Stimulated activated naive CD8-positive, alpha-beta T cell treated with anti-CD3 and anti-CD28 coated beads, Interleukin-15, Interleukin-2, amounts not matched to agents 100 ng/mL and 50 ng/mL, for 24 hours (primary cell): Measurements from ENCODE around the gene TM7SF2.

Experiments used
- H3K27ac Mint-ChIP-seq: one replicate; pipeline ENCODE4 v1.8.0; 2021; ENCODE audit warnings: mild to moderate bottlenecking, mixed read lengths
- H3K27me3 Mint-ChIP-seq: one replicate; pipeline ENCODE4 v1.8.0; 2021; ENCODE audit warnings: mixed read lengths
- H3K36me3 Mint-ChIP-seq: one replicate; pipeline ENCODE4 v1.8.0; 2021; ENCODE audit warnings: low read depth, mixed read lengths
- H3K4me1 Mint-ChIP-seq: one replicate; pipeline ENCODE4 v1.8.0; 2021; ENCODE audit warnings: low read depth, mixed read lengths
- H3K4me3 Mint-ChIP-seq: one replicate; pipeline ENCODE4 v1.8.0; 2021; ENCODE audit warnings: mild to moderate bottlenecking, mixed read lengths
- H3K9me3 Mint-ChIP-seq: one replicate; pipeline ENCODE4 v1.8.0; 2021; ENCODE audit warnings: mixed read lengths

Gene TM7SF2

GRCh38 chr11:65083834-65084597 lies 27.7 kb upstream of the TM7SF2 start, which contains the start of the genes CDCA5 and ZFPL1:
CDCA5 (minus strand) TSS chr11:65084040; CDS start chr11:65083978, 62 bp downstream.
ZFPL1 (plus strand) TSS chr11:65084222; CDS start chr11:65084699, 477 bp downstream.
- Mint-ChIP-seq H3K4me1 (peaks cover 59% of the 10 kb centered on the region), H3K27me3 (no peaks in the 10 kb centered on the region), H3K36me3 (peaks cover 60% of the 10 kb centered on the region)

GRCh38 chr11:65084598-65085375 lies 26.9 kb upstream of the TM7SF2 start:
- Mint-ChIP-seq H3K36me3 (peaks cover 57% of the 10 kb centered on the region), H3K4me3 (peak overlapping the region; percentile 99), H3K9me3 (no peaks in the 10 kb centered on the region), H3K27ac (peak overlapping the region; percentile 95), H3K4me1 (peaks cover 55% of the 10 kb centered on the region), H3K27me3 (no peaks in the 10 kb centered on the region)

More at GRCh38 chr11:65083834-65084597, 27.7 kb upstream of the TM7SF2 start, which contains the start of the genes CDCA5 and ZFPL1:
- peak within 1 kb of the TSS; percentile 95 for H3K27ac Mint-ChIP-seq
- H3K9me3 Mint-ChIP-seq, result no peaks in the 10 kb centered on the region
- H3K4me3 Mint-ChIP-seq, result peak within 1 kb of the TSS; percentile 99

GRCh38 chr11:65085446-65085845 lies 26.2 kb upstream of the TM7SF2 start:
- H3K4me3 Mint-ChIP-seq, result peak overlapping the region; percentile 99
- peaks cover 51% of the 10 kb centered on the region for H3K4me1 Mint-ChIP-seq
- H3K36me3 Mint-ChIP-seq, result peaks cover 53% of the 10 kb centered on the region
- H3K9me3 Mint-ChIP-seq, result no peaks in the 10 kb centered on the region
- peak overlapping the region; percentile 95 for H3K27ac Mint-ChIP-seq
- no peaks in the 10 kb centered on the region for H3K27me3 Mint-ChIP-seq

- H3K27ac Mint-ChIP-seq, result no peak overlapping the region
- peaks cover 38% of the 10 kb centered on the region for H3K4me1 Mint-ChIP-seq
- H3K4me3 Mint-ChIP-seq, result no peak overlapping the region
- H3K27me3 Mint-ChIP-seq, result no peaks in the 10 kb centered on the region
- H3K9me3 Mint-ChIP-seq, result no peaks in the 10 kb centered on the region
- H3K36me3 Mint-ChIP-seq, result peaks cover 40% of the 10 kb centered on the region
Observed at GRCh38 chr11:65086809-65087208, 24.9 kb upstream of the TM7SF2 start.

GRCh38 chr11:65087216-65087615 lies 24.5 kb upstream of the TM7SF2 start:
- H3K4me3 Mint-ChIP-seq, result no peak overlapping the region

GRCh38 chr11:65087827-65088226 lies 23.8 kb upstream of the TM7SF2 start:
- peaks cover 29% of the 10 kb centered on the region for H3K36me3 Mint-ChIP-seq
- no peak overlapping the region for H3K4me3 Mint-ChIP-seq
- peaks cover 28% of the 10 kb centered on the region for H3K4me1 Mint-ChIP-seq
- no peak overlapping the region for H3K27ac Mint-ChIP-seq
- H3K9me3 Mint-ChIP-seq, result no peaks in the 10 kb centered on the region
- H3K27me3 Mint-ChIP-seq, result no peaks in the 10 kb centered on the region

More at GRCh38 chr11:65087216-65087615, 24.5 kb upstream of the TM7SF2 start:
- no peaks in the 10 kb centered on the region for H3K9me3 Mint-ChIP-seq
- H3K36me3 Mint-ChIP-seq, result peaks cover 36% of the 10 kb centered on the region
- peaks cover 34% of the 10 kb centered on the region for H3K4me1 Mint-ChIP-seq
- no peak overlapping the region for H3K27ac Mint-ChIP-seq
- H3K27me3 Mint-ChIP-seq, result no peaks in the 10 kb centered on the region

GRCh38 chr11:65089621-65090020 lies 22.1 kb upstream of the TM7SF2 start:
- Mint-ChIP-seq H3K27ac (no peak overlapping the region), H3K36me3 (peaks cover 22% of the 10 kb centered on the region), H3K27me3 (no peaks in the 10 kb centered on the region), H3K9me3 (no peaks in the 10 kb centered on the region), H3K4me1 (peaks cover 12% of the 10 kb centered on the region), H3K4me3 (no peak overlapping the region)

- H3K27ac Mint-ChIP-seq, result no peak overlapping the region
- peaks cover 3% of the 10 kb centered on the region for H3K4me1 Mint-ChIP-seq
- H3K4me3 Mint-ChIP-seq, result no peak overlapping the region
- no peaks in the 10 kb centered on the region for H3K9me3 Mint-ChIP-seq
- no peaks in the 10 kb centered on the region for H3K27me3 Mint-ChIP-seq
- peaks cover 16% of the 10 kb centered on the region for H3K36me3 Mint-ChIP-seq
Observed at GRCh38 chr11:65090628-65091027, 21.0 kb upstream of the TM7SF2 start.

- peak overlapping the region; percentile 90 for H3K4me3 Mint-ChIP-seq
Observed at GRCh38 chr11:65095427-65095826, 16.2 kb upstream of the TM7SF2 start.

GRCh38 chr11:65095974-65096806 lies 15.5 kb upstream of the TM7SF2 start, which contains the start of gene VPS51:
VPS51 (plus strand) TSS chr11:65096214; CDS start chr11:65096251, 37 bp downstream.
- peaks cover 13% of the 10 kb centered on the region for H3K4me1 Mint-ChIP-seq
- H3K9me3 Mint-ChIP-seq, result no peaks in the 10 kb centered on the region
- H3K4me3 Mint-ChIP-seq, result peak within 1 kb of the TSS; percentile 90
- H3K36me3 Mint-ChIP-seq, result peaks cover 13% of the 10 kb centered on the region
- peak within 1 kb of the TSS; percentile 94 for H3K27ac Mint-ChIP-seq
- H3K27me3 Mint-ChIP-seq, result no peaks in the 10 kb centered on the region

More at GRCh38 chr11:65095427-65095826, 16.2 kb upstream of the TM7SF2 start:
- Mint-ChIP-seq H3K9me3 (no peaks in the 10 kb centered on the region), H3K36me3 (peaks cover 10% of the 10 kb centered on the region), H3K27me3 (no peaks in the 10 kb centered on the region), H3K4me1 (peaks cover 13% of the 10 kb centered on the region), H3K27ac (peak overlapping the region; percentile 94)

- Mint-ChIP-seq H3K27ac (peak overlapping the region; percentile 8), H3K27me3 (no peaks in the 10 kb centered on the region), H3K4me3 (peak overlapping the region; percentile 90), H3K9me3 (no peaks in the 10 kb centered on the region), H3K4me1 (peaks cover 13% of the 10 kb centered on the region), H3K36me3 (peaks cover 15% of the 10 kb centered on the region)
Observed at GRCh38 chr11:65096926-65097325, 14.7 kb upstream of the TM7SF2 start.

- Mint-ChIP-seq H3K27me3 (no peaks in the 10 kb centered on the region), H3K36me3 (peaks cover 28% of the 10 kb centered on the region), H3K9me3 (no peaks in the 10 kb centered on the region), H3K27ac (no peak overlapping the region), H3K4me1 (peaks cover 16% of the 10 kb centered on the region), H3K4me3 (no peak overlapping the region)
Observed at GRCh38 chr11:65100674-65101350, 10.9 kb upstream of the TM7SF2 start.

GRCh38 chr11:65102142-65103095 lies 9.3 kb upstream of the TM7SF2 start:
- Mint-ChIP-seq H3K36me3 (peaks cover 37% of the 10 kb centered on the region), H3K4me1 (peaks cover 14% of the 10 kb centered on the region), H3K27me3 (no peaks in the 10 kb centered on the region), H3K4me3 (no peak overlapping the region), H3K27ac (no peak overlapping the region), H3K9me3 (no peaks in the 10 kb centered on the region)
